ELR (cell line): Measurements from ENCODE around the gene PIGN.

Source experiments
- DNase-seq: peaks from one replicate; pipeline ENCODE4 v3.0.0-alpha.2; 2015; ENCODE audit warnings: low read depth

Gene PIGN

DNA sequence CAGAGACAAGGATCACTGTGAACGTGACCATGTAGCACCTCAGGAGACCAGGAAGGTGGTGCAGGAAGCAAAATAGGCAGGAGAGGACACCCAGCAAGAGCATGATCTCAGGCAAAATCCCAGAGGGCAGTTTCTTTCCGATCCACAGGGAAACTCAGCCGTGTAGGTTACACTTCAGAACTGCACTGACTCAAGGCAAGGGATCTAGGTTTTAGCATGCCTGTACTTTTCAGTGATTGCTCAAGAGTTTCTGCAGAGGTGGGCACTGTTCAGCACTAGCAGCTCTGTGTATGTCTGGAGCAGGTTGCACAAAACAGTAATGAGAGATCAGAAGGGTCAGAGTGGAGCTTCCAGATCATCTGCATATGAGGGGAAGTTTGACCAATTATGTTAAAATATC is 177.3 kb downstream of the PIGN start:
- DNase-seq: no peak

DNA sequence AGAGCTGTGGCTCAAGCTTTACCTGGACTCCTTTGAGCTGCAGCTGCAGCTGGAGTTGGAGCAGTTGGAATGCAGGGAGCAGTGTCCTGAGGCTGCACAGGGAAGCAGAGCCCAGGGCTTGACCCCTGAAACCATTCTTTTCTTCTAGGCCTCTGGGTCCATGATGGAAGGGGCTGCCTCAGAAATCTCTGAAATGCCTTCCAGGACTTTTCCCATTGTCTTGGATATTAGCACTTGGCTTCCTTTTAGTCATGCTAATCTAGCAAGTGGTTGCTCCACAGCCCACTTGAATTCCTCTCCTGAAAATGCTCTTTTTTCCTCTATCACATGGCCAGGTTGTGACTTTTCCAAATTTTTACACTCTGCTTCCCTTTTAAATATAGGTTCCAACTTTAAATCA is 185.5 kb downstream of the PIGN start:
- no peak for DNase-seq

DNA sequence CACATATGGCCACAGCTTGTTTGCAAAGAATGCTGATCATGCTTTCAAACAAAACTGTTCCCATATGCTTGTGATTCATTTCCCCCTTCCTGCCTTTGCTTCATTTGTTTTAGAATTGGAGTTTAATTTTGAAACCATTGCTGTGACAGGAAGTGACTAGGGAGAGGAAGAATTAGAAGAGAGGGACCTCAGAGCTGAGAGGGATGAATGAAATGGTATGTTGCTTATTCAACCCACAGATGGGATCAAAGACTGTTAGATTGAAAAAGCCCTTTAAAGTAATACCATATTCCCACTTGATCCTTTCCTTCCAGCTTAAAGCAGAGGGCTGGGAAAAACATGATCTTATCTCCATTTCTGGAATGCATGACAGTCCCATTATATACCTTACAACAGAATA is 187.9 kb downstream of the PIGN start:
- DNase-seq: peak; percentile 94

GRCh38 chr18:61998335-61998734 is 188.5 kb downstream of the PIGN start:
- peak; percentile 39 for DNase-seq

DNA sequence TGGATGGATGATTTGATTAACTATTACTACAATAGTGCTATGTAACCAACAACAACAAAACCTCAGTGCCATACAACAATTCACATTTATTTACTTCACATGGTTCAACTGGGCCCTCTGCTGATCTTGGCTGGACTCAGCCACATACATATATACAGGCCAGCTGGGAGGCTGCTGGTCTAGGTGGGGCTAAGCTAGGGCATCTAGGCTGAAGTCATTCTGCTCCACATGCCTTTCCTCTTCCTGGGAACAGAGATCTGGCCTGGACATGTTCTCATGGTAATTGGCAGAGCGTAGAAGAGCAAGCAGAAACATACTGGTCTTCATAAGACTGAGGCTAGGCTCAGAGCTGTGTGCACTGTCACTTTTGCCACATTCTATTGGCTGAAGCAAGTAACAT is 191.2 kb downstream of the PIGN start:
- DNase-seq: no peak

- DNase-seq: no peak
Measured at GRCh38 chr18:61993831-61994230, 193.0 kb downstream of the PIGN start.

- DNase-seq: peak; percentile 80
Measured at GRCh38 chr18:61992923-61993322, 193.9 kb downstream of the PIGN start.

DNA sequence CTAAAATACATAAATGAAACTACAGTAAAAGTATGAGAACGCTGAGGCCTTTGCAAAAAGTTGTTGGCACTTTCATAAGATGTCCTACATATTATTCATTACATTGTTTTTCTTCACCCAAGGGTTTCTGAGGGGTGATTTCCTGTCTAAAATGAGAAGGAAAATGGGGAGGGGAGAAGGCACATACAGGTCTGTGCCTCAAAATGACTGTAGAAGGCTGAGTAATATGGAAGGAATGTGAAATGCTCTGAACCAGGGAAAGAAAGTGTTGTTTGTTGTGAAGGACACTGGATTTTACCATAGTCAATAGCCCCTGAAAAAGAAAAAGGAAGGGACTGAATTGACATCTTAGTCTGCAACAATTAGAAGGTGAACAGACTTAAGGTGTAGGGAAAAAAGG is 194.6 kb downstream of the PIGN start:
- peak; percentile 92 for DNase-seq

DNA sequence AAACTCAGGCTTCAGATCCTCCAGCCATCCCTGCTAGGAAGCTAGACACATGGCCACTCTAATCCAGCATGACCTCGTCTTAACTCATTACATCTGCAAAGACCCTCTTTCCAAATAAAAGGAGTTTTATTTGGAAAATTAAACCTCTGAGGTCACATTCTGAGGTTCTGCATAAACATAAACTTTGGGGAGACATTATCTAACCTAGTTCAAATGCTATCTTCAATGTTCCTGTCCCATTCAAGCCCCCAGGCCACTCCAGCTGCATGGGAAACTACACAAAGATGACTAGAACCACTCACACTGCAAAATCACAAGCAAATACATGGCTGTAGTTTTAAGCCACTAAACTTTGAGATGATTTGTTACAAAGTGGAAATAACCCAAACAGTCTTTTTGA is 195.0 kb downstream of the PIGN start:
- no peak for DNase-seq

- DNase-seq: peak; percentile 68
Measured at GRCh38 chr18:61991201-61991600, 195.7 kb downstream of the PIGN start.
